ENCODE data around the gene NKPD1. TPM values are rescaled to one million over a fixed set of nuclear protein-coding genes. Genes with fewer than 3 reads are reported as not detected.

NKPD1 gene
- polyA plus RNA-seq, 1 experiment = 0.05 TPM

DNA sequence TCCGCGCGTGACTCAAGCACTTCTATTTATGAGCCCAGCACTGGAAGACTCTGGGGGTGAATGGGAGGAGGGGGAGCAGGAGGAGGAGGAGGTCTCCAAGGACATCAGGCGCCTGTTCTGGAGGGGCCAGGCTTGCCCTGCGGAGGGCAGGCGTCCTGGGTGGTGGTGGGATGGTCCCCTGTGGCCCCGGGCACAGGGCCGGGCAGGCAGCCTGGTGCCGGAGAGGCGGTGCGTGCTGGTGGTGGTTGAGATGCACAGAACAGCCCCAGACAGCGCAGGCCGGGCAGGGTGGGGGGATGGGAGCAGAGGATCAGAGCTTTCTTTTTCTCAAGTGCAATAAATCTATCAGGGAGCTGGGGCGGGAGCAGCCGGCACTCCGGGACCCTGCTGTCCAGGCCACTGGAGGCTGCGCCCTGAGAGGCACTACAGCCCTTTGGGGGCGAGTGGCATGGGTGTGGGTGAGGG is 14.0 kb downstream of the NKPD1 start:
- DNase-seq (ENCODE audit: low read depth) = no peak
- ChIA-PET POLR2A (no interaction called here), CTCF (interaction anchor here (0.9 kb wide), 1 partner anchor 16 kb away, joined by 3 read pairs; no protein-coding TSS in a partner anchor)
- TF ChIP-seq, protein P1, sequence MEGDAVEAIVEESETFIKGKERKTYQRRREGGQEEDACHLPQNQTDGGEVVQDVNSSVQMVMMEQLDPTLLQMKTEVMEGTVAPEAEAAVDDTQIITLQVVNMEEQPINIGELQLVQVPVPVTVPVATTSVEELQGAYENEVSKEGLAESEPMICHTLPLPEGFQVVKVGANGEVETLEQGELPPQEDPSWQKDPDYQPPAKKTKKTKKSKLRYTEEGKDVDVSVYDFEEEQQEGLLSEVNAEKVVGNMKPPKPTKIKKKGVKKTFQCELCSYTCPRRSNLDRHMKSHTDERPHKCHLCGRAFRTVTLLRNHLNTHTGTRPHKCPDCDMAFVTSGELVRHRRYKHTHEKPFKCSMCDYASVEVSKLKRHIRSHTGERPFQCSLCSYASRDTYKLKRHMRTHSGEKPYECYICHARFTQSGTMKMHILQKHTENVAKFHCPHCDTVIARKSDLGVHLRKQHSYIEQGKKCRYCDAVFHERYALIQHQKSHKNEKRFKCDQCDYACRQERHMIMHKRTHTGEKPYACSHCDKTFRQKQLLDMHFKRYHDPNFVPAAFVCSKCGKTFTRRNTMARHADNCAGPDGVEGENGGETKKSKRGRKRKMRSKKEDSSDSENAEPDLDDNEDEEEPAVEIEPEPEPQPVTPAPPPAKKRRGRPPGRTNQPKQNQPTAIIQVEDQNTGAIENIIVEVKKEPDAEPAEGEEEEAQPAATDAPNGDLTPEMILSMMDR (IDR thresholded peaks at IDR 0.05; ENCODE audit: insufficient read depth, low read depth, low read length) = no peak
- Histone ChIP-seq H3K4me3 (ENCODE audit: low read depth, low read length) (no peak overlapping the region), H3K36me3 (ENCODE audit: control insufficient read depth, insufficient read depth, low read length) (peaks cover 20% of the 10 kb centered on the region), H3K27me3 (ENCODE audit: control insufficient read depth, insufficient read depth, low read length) (no peaks in the 10 kb centered on the region)

- TF ChIP-seq, protein P1 (IDR thresholded peaks at IDR 0.05; ENCODE audit: insufficient read depth, low read depth, low read length) = no peak
- peaks cover 25% of the 10 kb centered on the region for H3K36me3 ChIP-seq (ENCODE audit: control insufficient read depth, insufficient read depth, low read length)
- DNase-seq (ENCODE audit: low read depth) = no peak
- CTCF ChIA-PET = interaction anchor here (0.9 kb wide), 1 partner anchor 15 kb away, joined by 3 read pairs; no protein-coding TSS in a partner anchor
- no peak overlapping the region for H3K4me3 ChIP-seq (ENCODE audit: low read depth, low read length)
- no peaks in the 10 kb centered on the region for H3K27me3 ChIP-seq (ENCODE audit: control insufficient read depth, insufficient read depth, low read length)
- POLR2A ChIA-PET = no interaction called here
Observed at GRCh38 chr19:45146251-45146650, 14.5 kb downstream of the NKPD1 start.

DNA sequence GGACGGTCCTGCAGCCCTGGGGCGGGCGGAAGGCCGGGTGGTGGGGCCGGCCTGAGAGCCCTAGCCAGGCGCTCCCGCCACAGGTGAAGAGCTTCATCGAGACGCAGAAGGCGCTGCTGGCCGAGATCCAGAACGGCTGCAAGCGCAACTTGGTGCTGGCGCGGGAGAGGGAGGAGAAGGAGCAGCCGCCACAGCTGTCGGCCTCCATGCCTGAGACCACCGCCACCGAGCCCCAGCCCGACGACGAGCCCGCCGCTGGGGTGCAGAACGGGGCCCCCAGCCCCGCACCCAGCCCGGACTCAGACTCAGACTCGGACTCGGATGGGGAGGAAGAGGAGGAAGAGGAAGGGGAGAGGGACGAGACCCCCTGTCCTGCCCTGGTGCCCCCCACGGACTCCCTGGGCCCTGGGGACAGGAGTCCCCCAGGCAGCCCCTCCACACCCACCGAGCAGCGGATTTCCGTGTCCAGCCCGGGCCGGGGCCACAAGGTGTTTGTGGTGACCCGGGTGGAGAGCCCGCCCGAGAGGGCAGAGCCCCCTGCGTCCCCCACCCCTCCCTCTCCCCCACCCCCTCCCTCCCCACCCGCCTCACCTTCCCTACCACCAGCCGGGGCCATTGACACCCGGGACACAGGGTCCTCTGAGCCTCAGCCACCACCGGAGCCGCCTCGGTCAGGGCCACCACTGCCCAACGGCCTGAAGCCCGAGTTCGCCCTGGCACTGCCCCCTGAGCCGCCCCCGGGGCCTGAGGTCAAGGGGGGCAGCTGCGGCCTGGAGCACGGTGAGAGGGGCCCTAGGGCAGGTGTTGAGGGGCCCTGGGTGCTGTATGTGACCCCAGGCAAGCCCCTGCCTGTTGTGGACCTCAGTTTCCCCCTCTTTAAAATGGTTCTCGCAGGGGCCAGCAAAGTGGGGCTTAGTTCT is 15.3 kb downstream of the NKPD1 start:
- ChIA-PET POLR2A (no interaction called here), CTCF (no interaction called here)
- Histone ChIP-seq H3K27me3 (ENCODE audit: control insufficient read depth, insufficient read depth, low read length) (no peaks in the 10 kb centered on the region), H3K4me3 (ENCODE audit: low read depth, low read length) (no peak overlapping the region), H3K36me3 (ENCODE audit: control insufficient read depth, insufficient read depth, low read length) (peaks cover 27% of the 10 kb centered on the region)
- TF ChIP-seq, protein P1 (IDR thresholded peaks at IDR 0.05; ENCODE audit: insufficient read depth, low read depth, low read length) = no peak
- DNase-seq (ENCODE audit: low read depth) = no peak

DNA sequence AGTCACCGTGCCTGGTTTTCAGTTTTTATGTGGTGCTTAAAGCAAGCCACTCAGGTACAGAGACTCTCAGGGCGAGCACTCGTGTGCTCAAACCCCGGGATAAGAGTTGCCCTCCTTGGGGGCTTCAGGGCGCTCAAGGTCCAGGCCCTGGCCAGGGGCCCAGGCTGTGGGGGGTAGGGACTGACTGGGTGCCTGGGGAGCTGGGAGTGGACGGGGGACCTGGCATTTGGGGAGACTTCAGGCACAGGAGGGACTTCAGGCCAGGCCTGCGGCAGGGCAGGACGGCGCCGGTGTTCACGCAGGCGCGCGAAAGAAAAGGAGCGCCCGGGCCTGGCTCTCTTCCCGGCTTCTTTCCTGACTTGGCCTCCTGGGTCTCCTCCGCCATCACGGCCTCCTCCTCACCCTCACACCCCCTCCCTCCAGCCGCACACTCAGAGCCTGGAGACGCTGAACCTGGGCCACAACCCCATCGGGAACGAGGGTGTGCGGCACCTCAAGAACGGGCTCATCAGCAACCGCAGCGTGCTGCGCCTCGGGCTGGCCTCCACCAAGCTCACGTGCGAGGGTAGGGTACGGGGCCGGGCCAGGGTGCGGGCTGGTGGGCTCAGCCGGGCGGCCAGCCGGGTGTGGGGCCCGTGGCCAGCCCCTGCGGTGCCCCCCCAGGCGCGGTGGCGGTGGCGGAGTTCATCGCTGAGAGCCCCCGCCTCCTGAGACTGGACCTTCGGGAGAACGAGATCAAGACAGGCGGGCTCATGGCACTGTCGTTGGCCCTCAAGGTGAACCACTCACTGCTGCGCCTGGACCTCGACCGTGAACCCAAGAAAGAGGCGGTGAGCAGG is 16.1 kb downstream of the NKPD1 start:
- DNase-seq (ENCODE audit: low read depth) = no peak
- POLR2A ChIA-PET = no interaction called here
- TF ChIP-seq, protein P1 (IDR thresholded peaks at IDR 0.05; ENCODE audit: insufficient read depth, low read depth, low read length) = no peak
- Histone ChIP-seq H3K4me3 (ENCODE audit: low read depth, low read length) (no peak overlapping the region), H3K27me3 (ENCODE audit: control insufficient read depth, insufficient read depth, low read length) (no peaks in the 10 kb centered on the region), H3K36me3 (ENCODE audit: control insufficient read depth, insufficient read depth, low read length) (peaks cover 26% of the 10 kb centered on the region)
- CTCF ChIA-PET = interaction anchor here (1.0 to 1.6 kb wide), 2 partner anchors 18 to 194 kb away, joined by 3 to 4 read pairs; no protein-coding TSS in a partner anchor

GRCh38 chr19:45142726-45143110 is 18.1 kb downstream of the NKPD1 start:
- ChIA-PET CTCF (interaction anchor here (1.4 kb wide), 1 partner anchor 11 kb away, joined by 3 read pairs; no protein-coding TSS in a partner anchor), POLR2A (no interaction called here)
- Histone ChIP-seq H3K36me3 (ENCODE audit: control insufficient read depth, insufficient read depth, low read length) (peaks cover 26% of the 10 kb centered on the region), H3K4me3 (ENCODE audit: low read depth, low read length) (no peak overlapping the region), H3K27me3 (ENCODE audit: control insufficient read depth, insufficient read depth, low read length) (no peaks in the 10 kb centered on the region)
- no peak for DNase-seq (ENCODE audit: low read depth)
- TF ChIP-seq, protein P1 (IDR thresholded peaks at IDR 0.05; ENCODE audit: insufficient read depth, low read depth, low read length) = no peak

Measured in BJ (cell line).